ENCODE measurements around the gene PODXL2.
"Not testable (repeated sequence)": the region's sequence is repeated elsewhere in the genome, so short reads cannot be mapped to it uniquely, and the experiment has no call there.

PODXL2 gene

GRCh38 chr3:127674101-127674721 lies 45.2 kb downstream of the PODXL2 start:
- no peak for DNase-seq (ENCODE audit: low read depth, low spot score)

- no peak for DNase-seq (ENCODE audit: low read depth, low spot score)
These were observed 45.8 kb downstream of the PODXL2 start for GRCh38 chr3:127674790-127675189.

GRCh38 chr3:127675651-127676391 lies 46.8 kb downstream of the PODXL2 start:
- DNase-seq (ENCODE audit: low read depth, low spot score), result no peak

DNA sequence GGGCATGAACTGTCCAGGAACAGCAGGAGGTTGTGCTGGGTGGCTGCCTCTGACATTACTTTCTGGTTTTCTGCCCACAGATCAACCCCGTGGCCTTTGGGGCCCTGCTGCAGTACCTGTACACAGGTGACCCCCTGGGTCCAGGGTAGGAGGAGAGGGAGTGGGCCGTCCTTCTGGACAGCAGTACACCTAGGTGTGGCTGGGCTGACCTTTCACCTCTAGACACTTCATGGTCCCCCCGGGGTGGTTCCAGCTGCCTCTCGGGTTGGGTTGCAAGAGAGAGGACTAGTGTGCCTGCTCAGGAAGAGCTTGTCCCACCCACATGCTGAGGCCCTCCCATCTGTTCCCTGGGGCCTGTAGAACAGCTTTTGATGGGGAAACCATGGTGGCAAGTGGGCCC lies 47.5 kb downstream of the PODXL2 start:
- DNase-seq (ENCODE audit: low read depth, low spot score), result no peak

DNA sequence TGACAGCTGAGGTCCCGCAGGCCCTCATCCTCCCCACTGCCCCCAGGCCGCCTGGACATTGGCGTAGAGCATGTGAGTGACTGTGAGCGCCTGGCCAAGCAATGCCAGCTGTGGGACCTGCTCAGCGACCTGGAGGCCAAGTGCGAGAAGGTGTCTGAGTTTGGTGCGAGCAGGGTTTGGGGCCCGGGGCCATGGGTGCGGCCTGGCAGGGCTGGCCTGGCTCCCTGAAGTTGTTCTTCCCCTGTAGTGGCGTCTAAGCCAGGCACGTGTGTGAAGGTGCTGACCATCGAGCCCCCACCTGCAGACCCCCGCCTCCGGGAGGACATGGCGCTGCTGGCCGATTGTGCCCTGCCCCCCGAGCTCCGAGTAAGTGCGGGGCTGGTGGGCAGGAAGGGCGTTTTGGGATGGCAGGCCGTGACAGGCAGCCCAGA lies 48.0 kb downstream of the PODXL2 start:
- DNase-seq (ENCODE audit: low read depth, low spot score), result no peak

DNA sequence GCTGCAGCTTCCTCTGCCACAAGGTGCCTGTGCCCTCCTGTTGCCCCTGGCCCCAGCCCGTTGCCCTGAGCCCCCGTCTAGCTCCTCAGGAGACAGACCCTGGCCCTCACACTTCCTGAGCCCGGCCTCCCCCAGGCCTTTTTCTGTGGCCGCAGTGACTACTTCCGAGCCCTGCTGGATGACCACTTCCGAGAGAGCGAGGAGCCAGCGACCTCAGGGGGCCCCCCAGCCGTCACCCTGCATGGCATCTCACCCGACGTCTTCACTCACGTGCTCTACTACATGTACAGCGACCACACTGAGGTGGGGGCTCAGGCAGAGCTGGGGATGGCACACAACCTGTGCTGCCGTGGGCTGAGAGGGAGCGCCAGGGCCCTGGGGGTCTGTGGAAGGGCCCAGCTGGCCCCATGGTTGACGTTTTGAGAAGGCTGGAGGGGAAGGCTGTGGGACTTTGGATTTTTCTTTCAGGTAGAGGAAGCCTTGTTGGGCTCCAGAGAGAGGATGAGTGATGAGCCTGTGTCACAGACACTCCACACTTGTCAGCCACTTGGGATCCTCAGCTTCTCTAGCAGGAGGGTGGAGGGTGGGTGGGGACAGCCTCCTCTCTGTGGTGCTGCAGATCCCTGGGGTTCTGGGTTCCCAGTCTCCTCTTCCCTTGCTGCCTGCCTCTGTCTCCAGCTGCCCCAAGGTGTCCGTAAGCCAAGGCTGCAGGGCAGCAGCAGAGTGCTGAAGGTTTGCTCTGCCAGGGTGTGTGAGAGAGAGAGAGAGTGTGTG lies 48.7 kb downstream of the PODXL2 start:
- DNase-seq (ENCODE audit: low read depth, low spot score), result no peak

DNA sequence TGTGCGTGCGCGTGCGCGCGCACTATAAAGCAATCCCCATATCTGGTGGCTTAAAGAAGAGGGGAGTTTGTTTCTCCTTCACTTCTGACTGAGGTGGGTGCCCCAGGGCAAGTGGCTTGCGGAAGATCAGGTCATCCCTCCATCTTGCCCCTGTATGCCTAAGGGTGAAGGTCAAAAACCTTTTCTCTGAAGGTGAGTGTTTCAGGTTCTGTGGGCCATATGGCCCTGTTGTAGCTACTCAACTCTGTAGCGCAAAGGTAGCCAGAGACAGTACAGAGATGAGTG lies 49.3 kb downstream of the PODXL2 start:
- no peak for DNase-seq (ENCODE audit: low read depth, low spot score)

- DNase-seq (ENCODE audit: low read depth, low spot score), result no peak
These were observed 49.9 kb downstream of the PODXL2 start for GRCh38 chr3:127678611-127679533.

DNA sequence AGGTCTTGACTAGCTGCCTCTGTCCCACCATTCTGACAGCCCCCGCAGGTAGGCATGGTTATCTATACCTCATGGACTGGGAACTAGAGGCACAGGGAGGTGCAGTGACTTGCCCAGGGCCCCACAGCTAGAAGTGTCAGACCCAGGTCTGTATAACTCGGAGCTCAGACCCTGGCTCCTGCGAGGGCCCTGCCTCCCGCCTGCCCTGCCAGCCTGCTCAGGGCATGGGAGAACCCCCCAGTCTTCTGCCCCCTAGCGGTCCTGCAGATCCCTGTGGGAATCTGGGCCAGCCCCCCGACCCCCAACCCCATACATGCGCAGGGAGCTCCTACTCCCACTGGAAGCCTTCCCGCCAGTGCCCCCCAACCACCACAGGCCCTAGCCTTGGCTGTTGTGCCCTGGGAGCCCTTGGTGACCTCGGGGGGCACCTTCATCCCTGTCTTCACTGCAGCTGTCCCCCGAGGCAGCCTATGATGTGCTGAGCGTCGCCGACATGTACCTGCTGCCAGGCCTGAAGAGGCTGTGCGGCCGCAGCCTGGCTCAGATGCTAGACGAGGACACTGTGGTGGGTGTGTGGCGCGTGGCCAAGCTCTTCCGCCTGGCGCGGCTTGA lies 50.7 kb downstream of the PODXL2 start:
- DNase-seq (ENCODE audit: low read depth, low spot score), result no peak

GRCh38 chr3:127680146-127680661 lies 51.2 kb downstream of the PODXL2 start:
- DNase-seq (ENCODE audit: low read depth, low spot score), result no peak

DNA sequence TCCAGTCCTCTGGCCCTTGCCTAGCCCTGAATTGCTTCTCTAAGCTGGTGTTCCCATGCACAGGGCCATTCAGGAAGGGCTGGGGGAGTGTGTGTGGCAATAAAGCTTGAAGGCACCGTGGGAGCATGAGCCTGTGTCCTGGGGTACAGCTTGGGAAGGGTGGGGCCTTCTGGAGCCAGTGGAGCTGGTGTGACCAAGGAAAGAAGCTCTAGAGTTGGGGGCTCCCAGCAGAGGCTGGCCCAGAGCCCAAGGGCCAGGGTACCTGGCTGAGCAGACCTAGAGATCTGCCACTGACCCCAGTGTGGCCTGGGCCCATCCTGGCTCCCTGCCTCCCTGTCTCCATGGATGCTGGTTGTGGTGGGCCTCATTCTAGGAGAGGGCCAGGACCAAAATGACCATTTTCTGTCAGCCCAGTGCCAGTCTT lies 51.8 kb downstream of the PODXL2 start:
- no peak for DNase-seq (ENCODE audit: low read depth, low spot score)

DNA sequence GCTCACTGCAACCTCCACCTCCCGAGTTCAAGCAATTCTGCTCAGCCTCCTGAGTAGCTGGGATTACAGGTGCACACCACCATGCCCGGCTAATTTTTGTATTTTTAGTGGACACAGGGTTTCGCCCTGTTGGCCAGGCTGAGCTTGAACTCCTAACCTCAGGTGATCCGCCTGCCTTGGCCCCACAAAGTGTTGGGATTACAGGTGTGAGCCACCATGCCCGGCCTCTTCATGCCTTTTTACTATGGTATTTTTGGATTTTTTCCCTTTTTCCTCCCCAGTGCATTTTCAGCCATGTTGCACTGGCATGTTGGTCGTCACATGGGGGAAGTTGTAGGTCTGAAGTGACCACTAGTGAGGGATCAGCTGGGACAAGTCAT lies 53.2 kb downstream of the PODXL2 start:
- not testable (repeated sequence) for DNase-seq (ENCODE audit: low read depth, low spot score)

GRCh38 chr3:127682561-127682960 lies 53.6 kb downstream of the PODXL2 start:
- DNase-seq (ENCODE audit: low read depth, low spot score), result no peak

- DNase-seq (ENCODE audit: low read depth, low spot score), result no peak
These were observed 56.1 kb downstream of the PODXL2 start for GRCh38 chr3:127684871-127685707.

GRCh38 chr3:127685708-127686511 lies 56.9 kb downstream of the PODXL2 start:
- DNase-seq (ENCODE audit: low read depth, low spot score), result no peak

DNA sequence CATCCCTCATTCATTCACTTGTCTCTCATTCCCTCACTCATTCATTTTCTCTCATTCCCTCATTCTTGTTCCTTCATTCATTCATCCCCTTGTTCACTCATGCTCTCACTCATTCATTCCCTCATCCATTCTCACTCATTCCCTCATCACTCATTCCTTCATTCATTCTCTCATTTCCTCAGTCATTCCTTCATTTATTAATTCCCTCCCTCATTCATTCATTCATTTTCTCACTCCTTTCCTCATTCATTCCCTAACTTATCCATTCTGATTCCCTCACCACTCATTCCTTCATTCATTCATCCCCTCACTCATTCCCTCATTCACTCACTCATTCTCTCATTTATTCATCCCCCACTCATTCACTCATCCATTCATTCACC lies 57.5 kb downstream of the PODXL2 start:
- DNase-seq (ENCODE audit: low read depth, low spot score), result no peak

DNA sequence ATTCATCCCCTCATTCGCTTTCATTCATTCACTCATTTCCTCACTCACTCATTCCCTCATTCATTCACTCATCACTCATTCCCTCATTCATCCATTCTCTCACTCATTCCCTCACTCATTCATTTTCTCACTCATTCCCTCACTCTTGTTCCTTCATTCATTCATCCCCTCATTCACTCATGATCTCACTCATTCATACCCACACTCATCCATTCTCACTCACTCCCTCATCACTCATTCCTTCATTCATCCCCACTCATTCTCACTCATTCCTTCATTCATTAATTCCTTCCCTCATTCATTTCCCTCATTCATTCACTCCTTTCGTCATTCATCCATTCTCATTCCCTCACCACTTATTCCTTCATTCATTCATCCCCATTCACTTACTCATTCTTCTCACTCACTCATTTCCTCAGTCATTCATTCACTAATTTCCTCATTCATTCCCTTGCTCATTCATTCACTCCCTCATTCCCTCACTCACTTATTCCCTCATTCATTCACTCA lies 58.3 kb downstream of the PODXL2 start:
- DNase-seq (ENCODE audit: low read depth, low spot score), result no peak

DNA sequence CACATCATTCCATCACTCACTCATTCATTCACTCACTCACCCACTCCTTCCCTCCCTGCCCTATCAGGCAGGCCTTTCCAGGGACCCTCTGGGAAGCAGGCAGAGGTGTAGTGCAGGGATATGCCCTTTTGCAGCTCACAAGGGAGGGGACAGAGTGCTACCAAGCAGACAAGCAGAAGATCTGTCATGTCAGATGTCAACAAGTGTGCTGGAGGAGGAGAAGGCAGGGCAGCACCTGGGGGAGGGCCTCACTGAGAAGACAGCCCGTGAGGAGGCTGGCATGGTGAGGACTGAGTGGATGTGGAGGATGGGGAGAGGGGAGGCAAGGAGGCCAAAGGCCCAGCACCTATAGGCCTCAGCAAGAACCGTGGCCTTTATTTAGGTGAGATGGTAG lies 59.0 kb downstream of the PODXL2 start:
- DNase-seq (ENCODE audit: low read depth, low spot score), result no peak

Data from astrocyte of the hippocampus (primary cell).